HT-29 (cell line): Measurements from ENCODE around the gene SF1. TPM values are rescaled to one million over a fixed set of nuclear protein-coding genes. Genes with fewer than 3 reads are reported as not detected.

Experiments
- DNase-seq: peaks from one replicate; pipeline ENCODE4 v3.0.0-alpha.2; 2015; ENCODE audit warnings: low spot score
- total RNA-seq: library from RNA; depleted of rRNA; stranded (reverse); fragments of >200 nt; shearing (Covaris generic); gene quantifications from 2 replicates; pipeline ENCODE4 v1.2.3, GENCODE V29; 2014

SF1 gene
- total RNA-seq, 1 experiment from 2014 or later, result 251 TPM

- DNase-seq, result no peak
Measured at GRCh38 chr11:64762277-64762673, 16.1 kb downstream of the SF1 start.

GRCh38 chr11:64760759-64761420 lies 17.5 kb downstream of the SF1 start:
- DNase-seq, result no peak

DNA sequence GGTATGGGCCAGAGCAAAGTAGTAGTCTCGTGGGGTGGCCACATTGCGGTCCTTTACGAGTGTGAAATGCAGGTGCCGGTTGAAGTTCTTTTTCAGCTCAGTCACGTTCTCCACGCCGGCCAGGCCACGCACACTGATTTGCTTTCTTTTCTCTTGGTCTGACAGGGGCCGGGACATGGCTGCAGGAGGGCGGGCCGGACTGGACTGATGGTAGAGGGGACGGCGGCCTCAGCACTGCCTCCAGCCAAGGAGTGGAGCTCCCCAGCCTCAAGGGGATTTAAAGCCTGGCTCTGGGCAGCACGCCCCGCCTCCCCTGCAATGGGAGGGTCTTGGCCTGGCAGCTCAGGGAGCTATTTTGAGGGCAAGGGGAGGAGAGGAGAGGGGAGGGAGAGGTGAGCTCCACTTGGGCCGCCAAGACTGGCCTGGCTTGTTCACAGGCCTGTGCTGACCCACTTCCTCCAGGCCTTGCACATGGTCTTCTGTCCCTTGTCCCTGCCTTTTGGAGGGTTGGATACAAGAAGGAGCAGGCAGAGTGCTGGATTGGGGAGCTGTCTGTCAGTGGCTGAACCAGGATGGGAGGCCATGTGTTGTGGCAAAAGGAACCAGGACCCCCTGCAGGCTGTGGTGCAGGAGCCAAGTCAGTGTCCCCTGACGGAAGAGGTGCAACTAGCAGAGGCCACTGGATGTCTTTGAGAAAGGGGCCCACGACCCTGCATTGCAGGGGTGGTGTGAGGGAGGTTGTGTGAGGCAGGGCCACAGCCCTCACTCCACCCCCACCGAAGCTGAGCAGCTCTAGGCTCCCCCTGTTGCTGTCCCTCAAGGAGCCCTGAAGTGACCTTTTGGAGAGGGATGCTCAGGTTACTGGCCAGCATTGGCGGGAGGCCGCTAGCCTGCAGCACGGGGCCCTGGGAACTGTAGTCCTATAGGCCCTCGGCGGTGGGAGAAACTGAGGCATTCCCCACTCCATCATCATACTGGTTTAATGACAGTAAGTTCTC lies 18.3 kb downstream of the SF1 start, which contains the start of gene PYGM:
Gene PYGM, minus strand, starts transcription at position 253 of the 998 bp plus-strand sequence. Its CDS starts 76 bp downstream, at position 177.
- DNase-seq, result no peak

GRCh38 chr11:64759131-64759721 lies 19.1 kb downstream of the SF1 start:
- DNase-seq, result no peak

GRCh38 chr11:64758330-64759079 lies 19.8 kb downstream of the SF1 start:
- no peak for DNase-seq

DNA sequence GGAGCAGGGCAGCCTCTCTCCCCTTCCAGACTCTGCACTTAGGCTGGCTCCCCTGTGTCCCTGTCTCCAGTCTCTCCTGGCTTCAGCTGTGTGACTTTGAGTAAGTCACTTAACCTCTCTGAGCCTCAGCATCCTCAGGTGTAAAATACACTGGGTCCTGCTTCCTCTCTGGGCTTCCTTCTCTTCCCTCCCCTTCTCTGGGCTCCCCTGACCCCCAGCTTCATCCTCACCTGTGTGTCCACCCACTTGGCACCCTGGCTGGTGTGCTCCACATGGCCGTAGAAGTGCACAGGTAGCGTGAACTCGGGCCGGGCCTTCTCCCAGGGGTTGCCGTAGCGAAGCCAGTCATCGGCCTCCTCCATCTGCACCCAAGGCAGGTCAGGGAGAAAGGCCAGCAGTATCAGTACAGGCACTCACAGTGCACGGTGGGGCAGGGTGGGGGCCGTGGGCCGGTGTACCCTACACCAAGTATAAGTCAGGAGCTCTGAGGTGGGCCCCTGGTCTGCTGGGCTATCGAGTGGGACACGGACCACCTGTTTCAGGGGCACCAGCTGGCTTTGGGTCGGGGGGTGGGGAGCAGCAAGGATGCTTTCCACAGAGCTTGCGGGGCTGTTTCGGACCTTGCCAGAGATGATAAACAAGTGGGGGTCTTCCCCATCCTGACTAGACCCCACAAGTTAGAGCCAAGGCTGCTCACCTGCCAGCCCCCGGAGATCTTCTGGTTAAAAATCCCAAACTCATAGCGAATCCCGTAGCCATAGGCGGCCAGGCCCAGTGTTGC lies 20.6 kb downstream of the SF1 start:
- no peak for DNase-seq

- no peak for DNase-seq
Measured at GRCh38 chr11:64755681-64756361, 22.5 kb downstream of the SF1 start.

- DNase-seq, result no peak
Measured at GRCh38 chr11:64754919-64755662, 23.3 kb downstream of the SF1 start.

- DNase-seq, result no peak
Measured at GRCh38 chr11:64754124-64754918, 24.0 kb downstream of the SF1 start.

DNA sequence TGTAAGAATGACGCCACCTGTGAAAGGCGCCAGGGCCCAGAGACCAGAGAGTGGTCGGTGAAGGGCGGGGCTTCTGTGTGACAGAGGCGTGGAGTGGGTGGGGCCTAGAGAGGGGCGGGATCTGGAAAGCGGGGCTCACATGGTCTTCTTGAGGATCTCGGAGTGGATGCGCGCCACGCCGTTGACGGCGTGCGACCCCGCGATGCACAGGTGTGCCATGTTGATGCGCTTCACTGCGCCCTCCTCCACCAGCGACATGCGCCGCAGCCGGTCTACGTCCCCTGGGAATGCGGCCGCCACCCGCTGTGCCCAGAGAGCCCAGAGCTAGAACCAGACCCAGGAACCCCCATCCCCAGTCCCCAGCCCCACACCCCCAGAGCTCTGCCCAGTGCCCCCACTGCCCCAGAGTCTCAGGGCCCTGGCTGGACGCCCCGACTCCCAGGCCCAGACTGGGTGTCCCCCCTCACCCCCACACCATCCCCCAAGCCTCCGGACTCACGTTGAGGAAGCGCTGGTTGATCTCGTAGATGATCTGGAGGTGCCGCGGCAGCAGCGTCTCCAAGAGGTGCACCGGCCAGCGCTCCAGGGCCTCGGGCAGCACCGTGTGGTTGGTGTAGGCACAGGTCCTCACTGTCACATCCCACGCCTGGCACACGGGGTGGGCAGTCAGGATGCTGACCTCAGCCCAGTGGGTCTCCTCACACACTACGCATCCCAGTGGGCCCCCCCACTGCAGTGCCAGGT lies 24.8 kb downstream of the SF1 start:
- DNase-seq, result no peak

DNA sequence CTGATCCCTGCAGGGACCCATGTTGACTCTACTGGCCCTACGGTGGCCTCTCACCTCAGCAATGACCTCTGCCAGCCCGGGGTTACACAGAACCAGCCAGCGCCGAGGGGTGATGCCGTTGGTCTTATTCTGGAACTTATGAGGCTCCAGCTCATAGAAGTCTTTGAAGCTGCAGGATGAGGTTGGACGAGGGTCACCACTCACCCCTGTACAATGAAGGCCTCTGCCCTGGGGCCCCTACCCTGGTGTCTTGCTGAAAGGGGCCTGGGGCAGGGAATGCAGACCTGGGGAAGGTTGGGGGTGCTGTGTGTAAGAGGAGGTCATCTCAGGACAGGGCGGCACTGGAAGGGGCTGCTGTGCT lies 25.3 kb downstream of the SF1 start:
- DNase-seq, result no peak

DNA sequence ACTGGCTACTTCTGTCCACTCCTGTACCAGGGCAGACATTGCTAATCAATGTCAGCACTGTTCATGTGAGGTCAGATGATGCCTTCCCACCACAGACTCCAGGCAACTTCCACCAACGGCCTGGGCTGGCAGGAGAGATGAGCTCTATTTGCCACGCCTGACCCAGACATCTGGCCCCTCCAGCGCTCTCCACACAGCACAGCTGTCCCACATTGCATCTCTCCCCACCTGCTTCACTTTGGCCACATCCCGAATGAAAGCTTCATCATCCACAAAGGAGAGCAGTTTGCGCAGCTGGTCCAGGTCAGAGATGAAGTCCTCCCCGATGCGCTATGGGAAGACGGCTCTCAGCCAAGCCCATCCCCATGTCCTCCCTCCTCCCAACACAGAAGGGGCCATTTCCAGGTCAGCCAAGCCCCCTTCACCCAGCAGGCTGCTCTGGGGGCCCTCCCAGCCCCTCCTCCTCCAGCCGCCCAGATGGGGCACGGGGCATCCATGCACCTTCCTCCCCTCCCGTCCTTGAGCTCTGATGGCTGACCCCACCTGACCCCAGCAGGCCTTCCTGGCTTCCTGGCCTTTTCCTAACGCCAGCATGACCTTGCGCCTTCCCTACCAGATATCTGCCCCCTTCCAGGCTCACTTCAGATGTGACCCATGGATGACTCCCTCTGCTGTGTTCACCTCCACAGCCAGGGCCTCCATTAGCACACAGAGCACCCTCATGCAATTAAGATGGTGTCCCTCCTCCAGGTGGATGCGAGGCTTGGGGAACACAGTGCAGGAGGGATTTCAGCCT lies 26.0 kb downstream of the SF1 start:
- DNase-seq, result no peak

- no peak for DNase-seq
Measured at GRCh38 chr11:64751580-64751979, 26.8 kb downstream of the SF1 start.

DNA sequence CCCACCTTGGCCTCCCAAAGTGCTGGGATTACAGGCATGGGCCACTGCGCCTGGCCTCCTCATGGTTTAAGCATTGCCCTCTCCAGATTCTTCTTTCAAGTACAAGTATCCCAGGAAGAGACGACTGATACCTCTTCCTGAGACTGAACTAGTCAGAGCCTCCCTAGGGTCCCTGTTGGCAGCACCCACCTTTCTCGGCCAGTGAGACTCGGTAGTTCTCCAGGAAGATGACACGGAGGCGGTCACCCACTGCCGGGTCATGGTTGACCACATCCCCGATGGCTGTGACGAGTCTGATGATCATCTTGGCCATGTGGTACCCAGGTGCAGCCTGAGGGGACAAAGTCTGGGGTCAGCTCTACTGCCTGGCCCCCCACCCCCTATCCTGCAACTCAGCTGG lies 27.2 kb downstream of the SF1 start:
- no peak for DNase-seq

DNA sequence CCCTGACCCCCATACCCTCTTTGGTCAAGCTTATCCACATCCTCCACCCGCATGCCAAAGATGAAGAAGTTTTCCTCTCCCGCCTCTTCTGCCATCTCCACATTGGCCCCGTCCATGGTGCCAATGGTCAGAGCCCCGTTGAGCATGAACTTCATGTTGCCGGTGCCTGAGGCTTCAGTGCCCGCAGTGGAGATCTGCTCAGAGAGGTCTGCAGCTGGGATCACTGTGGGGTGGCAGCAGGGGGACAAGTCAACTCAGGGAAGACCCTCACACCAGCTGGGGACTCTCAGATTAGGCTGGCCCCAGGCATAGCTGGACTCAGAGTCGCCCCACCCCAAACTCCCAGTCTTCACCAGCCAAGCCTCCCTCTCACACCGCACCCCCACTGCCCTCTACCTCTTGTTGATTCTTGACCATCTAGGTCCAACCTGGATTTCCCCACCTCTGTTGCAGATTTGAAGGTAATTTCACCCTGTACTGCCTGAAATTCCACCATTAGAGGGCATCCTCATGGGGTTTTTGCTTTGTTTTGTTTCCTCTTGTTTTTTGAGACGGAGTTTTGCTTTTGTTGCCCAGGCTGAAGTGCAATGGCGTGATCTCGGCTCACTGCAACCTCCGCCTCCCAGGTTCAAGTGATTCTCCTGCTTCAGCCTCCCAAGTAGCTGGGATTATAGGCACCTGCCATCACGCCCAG lies 27.8 kb downstream of the SF1 start:
- no peak for DNase-seq

DNA sequence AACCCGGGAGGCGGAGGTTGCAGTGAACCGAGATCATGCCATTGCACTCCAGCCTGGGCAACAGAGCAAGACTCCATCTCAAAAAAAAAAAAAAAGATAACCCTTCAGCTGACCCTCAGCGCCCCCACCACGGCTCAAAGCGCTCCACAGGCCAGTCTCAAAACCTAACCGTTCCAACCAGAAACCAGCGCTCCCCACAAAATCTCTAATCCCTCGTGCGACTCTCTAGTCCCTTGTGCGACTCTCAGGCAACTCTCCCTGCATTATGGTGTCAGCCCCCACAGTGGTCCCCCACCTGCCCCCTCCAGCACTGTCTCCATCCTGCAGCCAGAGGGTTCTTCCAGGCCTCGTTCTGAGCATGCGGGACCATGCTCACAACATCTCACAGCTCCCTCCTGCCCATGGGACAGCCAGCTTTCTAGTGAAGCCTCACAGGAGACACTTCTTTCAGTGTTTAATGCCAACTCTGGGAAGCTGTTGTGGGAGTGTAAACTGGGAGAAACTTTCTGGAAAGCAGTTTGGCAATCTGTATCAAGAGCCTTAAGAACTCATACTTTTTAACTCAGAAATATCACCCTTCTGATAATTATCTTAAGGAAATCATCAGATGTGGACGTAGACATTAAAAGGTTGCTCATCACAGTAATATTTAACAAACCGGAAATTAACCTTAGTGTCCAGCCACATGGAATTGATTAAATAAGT lies 30.2 kb downstream of the SF1 start:
- no peak for DNase-seq
